Measurements from ENCODE around the gene ABITRAM.
"Not testable (repeated sequence)": the region's sequence is repeated elsewhere in the genome, so short reads cannot be mapped to it uniquely, and the experiment has no call there.

ABITRAM gene

GRCh38 chr9:108934323-108934893 lies at the start of gene ABITRAM:
Gene ABITRAM (plus strand): TSS chr9:108934400. CDS start chr9:108934487, 87 bp downstream.
- Mint-ChIP-seq H3K9me3 (no peaks in the 10 kb centered on the region), H3K4me1 (peaks cover 25% of the 10 kb centered on the region), H3K4me3 (peak within 1 kb of the TSS; percentile 97), H3K27ac (peak within 1 kb of the TSS; percentile 97), H3K36me3 (peaks cover 34% of the 10 kb centered on the region)
- DNase-seq (ENCODE audit: low spot score in 2 of 2) = peak; percentile 68 to 84
- ATAC-seq = peak; percentile 88

GRCh38 chr9:108884701-108885100 lies 49.5 kb upstream of the ABITRAM start:
- no peaks in the 10 kb centered on the region for H3K9me3 Mint-ChIP-seq
- no peak for ATAC-seq
- peaks cover 15% of the 10 kb centered on the region for H3K4me1 Mint-ChIP-seq
- peaks cover 92% of the 10 kb centered on the region for H3K36me3 Mint-ChIP-seq
- H3K4me3 Mint-ChIP-seq = no peak overlapping the region
- peak overlapping the region; percentile 88 for H3K27ac Mint-ChIP-seq
- DNase-seq (ENCODE audit: low spot score in 2 of 2) = no peak

GRCh38 chr9:108885643-108886348 lies 48.4 kb upstream of the ABITRAM start:
- peak overlapping the region; percentile 88 for H3K27ac Mint-ChIP-seq
- H3K36me3 Mint-ChIP-seq = peaks cover 92% of the 10 kb centered on the region
- no peak overlapping the region for H3K4me3 Mint-ChIP-seq

GRCh38 chr9:108886594-108887271 lies 47.5 kb upstream of the ABITRAM start:
- H3K4me3 Mint-ChIP-seq; H3K9me3 Mint-ChIP-seq; DNase-seq (ENCODE audit: low spot score in 2 of 2); ATAC-seq: not testable (repeated sequence)
- peaks cover 15% of the 10 kb centered on the region for H3K4me1 Mint-ChIP-seq
- H3K36me3 Mint-ChIP-seq = peaks cover 92% of the 10 kb centered on the region
- peak overlapping the region; percentile 88 for H3K27ac Mint-ChIP-seq

More at GRCh38 chr9:108885643-108886348, 48.4 kb upstream of the ABITRAM start:
- H3K4me1 Mint-ChIP-seq = peaks cover 15% of the 10 kb centered on the region
- DNase-seq (ENCODE audit: low spot score in 2 of 2) = peak; percentile 15 to 57
- ATAC-seq = peak; percentile 99
- H3K9me3 Mint-ChIP-seq = no peaks in the 10 kb centered on the region

GRCh38 chr9:108889649-108890067 lies 44.5 kb upstream of the ABITRAM start:
- DNase-seq (ENCODE audit: low spot score in 2 of 2) (no peak), ATAC-seq (no peak)
- H3K36me3 Mint-ChIP-seq = peaks cover 91% of the 10 kb centered on the region
- H3K9me3 Mint-ChIP-seq = no peaks in the 10 kb centered on the region
- no peak overlapping the region for H3K4me3 Mint-ChIP-seq
- no peak overlapping the region for H3K27ac Mint-ChIP-seq
- peaks cover 15% of the 10 kb centered on the region for H3K4me1 Mint-ChIP-seq

GRCh38 chr9:108894225-108894997 lies 39.8 kb upstream of the ABITRAM start:
- Mint-ChIP-seq H3K4me3 (no peak overlapping the region), H3K36me3 (peaks cover 98% of the 10 kb centered on the region), H3K4me1 (peaks cover 7% of the 10 kb centered on the region), H3K9me3 (no peaks in the 10 kb centered on the region), H3K27ac (no peak overlapping the region)
- ATAC-seq (no peak), DNase-seq (ENCODE audit: low spot score in 2 of 2) (no peak)

- ATAC-seq (no peak), DNase-seq (ENCODE audit: low spot score in 2 of 2) (no peak)
- no peaks in the 10 kb centered on the region for H3K9me3 Mint-ChIP-seq
- peaks cover 99% of the 10 kb centered on the region for H3K36me3 Mint-ChIP-seq
- H3K4me1 Mint-ChIP-seq = peaks cover 7% of the 10 kb centered on the region
- H3K27ac Mint-ChIP-seq = no peak overlapping the region
- H3K4me3 Mint-ChIP-seq = no peak overlapping the region
Observed at GRCh38 chr9:108897324-108898096, 36.7 kb upstream of the ABITRAM start.

- Mint-ChIP-seq H3K4me1 (peaks cover 13% of the 10 kb centered on the region), H3K36me3 (peaks cover 99% of the 10 kb centered on the region)
- DNase-seq (ENCODE audit: low spot score in 2 of 2); H3K27ac Mint-ChIP-seq; ATAC-seq; H3K9me3 Mint-ChIP-seq; H3K4me3 Mint-ChIP-seq: not testable (repeated sequence)
Observed at GRCh38 chr9:108899023-108899695, 35.0 kb upstream of the ABITRAM start.

GRCh38 chr9:108900176-108900575 lies 34.0 kb upstream of the ABITRAM start:
- no peak overlapping the region for H3K27ac Mint-ChIP-seq
- H3K4me3 Mint-ChIP-seq = no peak overlapping the region
- H3K36me3 Mint-ChIP-seq = peaks cover 95% of the 10 kb centered on the region
- DNase-seq (ENCODE audit: low spot score in 2 of 2) (no peak), ATAC-seq (no peak)
- H3K4me1 Mint-ChIP-seq = peaks cover 10% of the 10 kb centered on the region
- no peaks in the 10 kb centered on the region for H3K9me3 Mint-ChIP-seq

- H3K36me3 Mint-ChIP-seq = peaks cover 95% of the 10 kb centered on the region
- ATAC-seq = no peak
- no peaks in the 10 kb centered on the region for H3K9me3 Mint-ChIP-seq
- peaks cover 6% of the 10 kb centered on the region for H3K4me1 Mint-ChIP-seq
- no peak overlapping the region for H3K4me3 Mint-ChIP-seq
- no peak overlapping the region for H3K27ac Mint-ChIP-seq
- DNase-seq (ENCODE audit: low spot score in 2 of 2) = no peak
Observed at GRCh38 chr9:108903420-108904103, 30.6 kb upstream of the ABITRAM start.

- Mint-ChIP-seq H3K4me1 (peaks cover 6% of the 10 kb centered on the region), H3K4me3 (no peak overlapping the region), H3K36me3 (peaks cover 94% of the 10 kb centered on the region), H3K27ac (no peak overlapping the region), H3K9me3 (no peaks in the 10 kb centered on the region)
- DNase-seq (ENCODE audit: low spot score in 2 of 2) (no peak), ATAC-seq (no peak)
Observed at GRCh38 chr9:108904161-108904560, 30.0 kb upstream of the ABITRAM start.

GRCh38 chr9:108905494-108905893 lies 28.7 kb upstream of the ABITRAM start:
- DNase-seq (ENCODE audit: low spot score in 2 of 2) (no peak), ATAC-seq (no peak)
- no peaks in the 10 kb centered on the region for H3K9me3 Mint-ChIP-seq
- peaks cover 7% of the 10 kb centered on the region for H3K4me1 Mint-ChIP-seq
- no peak overlapping the region for H3K27ac Mint-ChIP-seq
- H3K36me3 Mint-ChIP-seq = peaks cover 94% of the 10 kb centered on the region
- no peak overlapping the region for H3K4me3 Mint-ChIP-seq

GRCh38 chr9:108910402-108910801 lies 23.8 kb upstream of the ABITRAM start:
- no peak for ATAC-seq
- peaks cover 96% of the 10 kb centered on the region for H3K36me3 Mint-ChIP-seq
- no peaks in the 10 kb centered on the region for H3K9me3 Mint-ChIP-seq
- DNase-seq (ENCODE audit: low spot score in 2 of 2) = no peak
- H3K4me1 Mint-ChIP-seq = peaks cover 17% of the 10 kb centered on the region
- peak overlapping the region; percentile 77 for H3K27ac Mint-ChIP-seq
- H3K4me3 Mint-ChIP-seq = no peak overlapping the region

- H3K27ac Mint-ChIP-seq = peak overlapping the region; percentile 77
- H3K4me3 Mint-ChIP-seq = no peak overlapping the region
- H3K36me3 Mint-ChIP-seq = peaks cover 96% of the 10 kb centered on the region
- H3K4me1 Mint-ChIP-seq = peaks cover 17% of the 10 kb centered on the region
- H3K9me3 Mint-ChIP-seq = no peaks in the 10 kb centered on the region
- ATAC-seq (no peak), DNase-seq (ENCODE audit: low spot score in 2 of 2) (no peak)
Observed at GRCh38 chr9:108910914-108911313, 23.3 kb upstream of the ABITRAM start.

Measured in stimulated activated effector memory CD8-positive, alpha-beta T cell treated with anti-CD3 and anti-CD28 coated beads, Interleukin-12 subunit alpha, Interleukin-12 subunit beta, amount 100 ng/mL, for 72 hours (primary cell).